ENCODE data around the gene SCLY. TPM values are rescaled to one million over a fixed set of nuclear protein-coding genes. Genes with fewer than 3 reads are reported as not detected.

Gene SCLY
- total and polyA plus RNA-seq, 2 experiments from 2014 or later: 12.7 to 21.1 TPM

DNA sequence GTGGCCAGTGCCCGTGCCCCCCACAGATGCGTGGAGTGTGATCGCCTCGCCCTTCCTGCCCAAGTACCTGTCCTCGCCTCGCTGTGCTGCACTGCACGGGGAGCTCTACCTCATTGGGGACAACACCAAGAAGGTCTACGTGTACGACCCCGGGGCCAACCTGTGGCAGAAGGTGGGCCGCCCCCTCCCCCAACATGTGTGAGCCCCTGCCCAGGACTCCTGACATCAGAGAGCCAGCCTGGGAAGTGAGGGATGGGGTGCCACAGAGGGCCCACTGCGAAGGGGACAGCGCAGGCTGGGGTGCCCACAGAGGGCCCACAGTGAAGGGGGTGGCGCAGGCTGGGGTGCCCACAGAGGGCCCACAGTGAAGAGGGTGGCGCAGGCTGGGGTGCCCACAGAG, 88.2 kb downstream of the SCLY start:
- Histone ChIP-seq H3K9me2 (replicated peaks; ENCODE audit: insufficient read depth) (no peaks in the 10 kb centered on the region), H3K27me3 (no peaks in the 10 kb centered on the region), H3K27ac (no peak overlapping the region), H3K4me3 (no peak overlapping the region), H4K20me1 (ENCODE audit: insufficient read depth, poor library complexity, severe bottlenecking) (no peaks in the 10 kb centered on the region), H3K9me3 (ENCODE audit: low read depth) (no peaks in the 10 kb centered on the region), H3K4me2 (no peak overlapping the region), H3K79me2 (no peaks in the 10 kb centered on the region), H2AFZ (no peak overlapping the region), H3K4me1 (ENCODE audit: insufficient read depth) (no peaks in the 10 kb centered on the region), H3K36me3 (replicated peaks; ENCODE audit: insufficient read depth, low read depth) (no peaks in the 10 kb centered on the region)
- WGBS (ENCODE audit: low lambda C conversion rate, missing lambda C conversion rate): 95% methylated on average over 14 of the region's 15 CpGs
- no peak for DNase-seq (ENCODE audit: low spot score)
- no peak for TF ChIP-seq CTCF (IDR thresholded peaks at IDR 0.05; ENCODE audit: poor library complexity)
- TF ChIP-seq EZH2 (IDR thresholded peaks at IDR 0.05; ENCODE audit: borderline replicate concordance): no peak
- TF ChIP-seq EZH2phosphoT487 (IDR thresholded peaks at IDR 0.05; ENCODE audit: low read depth, severe bottlenecking, unreplicated experiment): no peak

Small RNA genes within 50 kb of the gene (small RNA-seq; reads per million reads assigned to genes)
- not detected for gene RNU6-1333P

Other genes with a start within 250 kb of the SCLY start
- gene RAMP1, start 201.4 kb upstream of the SCLY start, total RNA-seq: 134 and 156 TPM in 2 replicates
- 329 and 383 TPM in 2 replicates for gene RAMP1, start 201.4 kb upstream of the SCLY start, polyA plus RNA-seq
- 52.8 and 59.8 TPM in 2 replicates for gene UBE2F, start 94.0 kb upstream of the SCLY start, total RNA-seq
- gene UBE2F, start 94.0 kb upstream of the SCLY start, polyA plus RNA-seq: 60.1 and 66.7 TPM in 2 replicates
- gene ESPNL, start 39.3 kb downstream of the SCLY start, total RNA-seq: 0.27 and 0.36 TPM in 2 replicates
- gene ESPNL, start 39.3 kb downstream of the SCLY start, polyA plus RNA-seq: 0.62 TPM in 1 of 2 replicates, not detected in the other
- not detected in 2 replicates for gene KLHL30, start 77.7 kb downstream of the SCLY start, total RNA-seq
- gene KLHL30, start 77.7 kb downstream of the SCLY start, polyA plus RNA-seq: 0.15 TPM in 1 of 2 replicates, not detected in the other
- gene ERFE, start 98.0 kb downstream of the SCLY start, total RNA-seq: 0.27 TPM in 1 of 2 replicates, not detected in the other
- 0.30 and 1.6 TPM in 2 replicates for gene ERFE, start 98.0 kb downstream of the SCLY start, polyA plus RNA-seq
- gene ILKAP, start 142.7 kb downstream of the SCLY start, total RNA-seq: 20.4 and 25.9 TPM in 2 replicates
- 36.6 and 37.5 TPM in 2 replicates for gene ILKAP, start 142.7 kb downstream of the SCLY start, polyA plus RNA-seq
- gene HES6, start 179.0 kb downstream of the SCLY start, total RNA-seq: 14.1 and 17.8 TPM in 2 replicates
- 23.0 and 28.5 TPM in 2 replicates for gene HES6, start 179.0 kb downstream of the SCLY start, polyA plus RNA-seq
- gene PER2, start 227.6 kb downstream of the SCLY start, total RNA-seq: 6.1 and 8.9 TPM in 2 replicates
- 6.0 and 6.4 TPM in 2 replicates for gene PER2, start 227.6 kb downstream of the SCLY start, polyA plus RNA-seq

Measured in hepatocyte (in vitro differentiated cells).